ENCODE measurements around the gene MTERF2. TPM values are rescaled to one million over a fixed set of nuclear protein-coding genes. Genes with fewer than 3 reads are reported as not detected.

MTERF2 gene
- total RNA-seq, 1 experiment from 2014 or later = 5.0 TPM

DNA sequence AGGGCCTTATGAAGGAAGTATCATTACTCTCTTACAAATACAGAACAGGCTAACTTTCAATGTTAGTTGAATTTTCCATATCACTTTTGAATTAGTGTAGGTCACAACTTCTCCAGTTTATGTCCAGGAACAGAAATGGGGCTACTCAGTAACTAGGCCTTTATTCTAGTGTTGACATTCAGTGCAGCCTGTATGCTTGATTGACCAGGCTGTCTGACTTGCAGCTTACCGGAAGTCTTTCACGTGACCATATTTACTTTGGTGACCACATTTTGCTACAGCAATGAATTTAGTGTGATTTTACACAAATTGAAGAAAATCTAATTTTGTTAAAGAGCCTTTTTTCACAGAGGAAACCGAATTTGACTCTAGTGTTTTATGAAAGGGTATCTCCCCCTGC is 12.4 kb downstream of the MTERF2 start:
- no peak overlapping the region for H3K27ac ChIP-seq (ENCODE audit: insufficient read length, low read depth, low read length)
- H4K8ac ChIP-seq (replicated peaks; ENCODE audit: insufficient read length, low read depth, low read length) = no peak overlapping the region
- H3K9ac ChIP-seq (ENCODE audit: extremely low read depth, insufficient read length, low read length) = no peak overlapping the region
- H2AFZ ChIP-seq (ENCODE audit: low read length) = no peak overlapping the region
- TF ChIP-seq CTCF (conservative IDR thresholded peaks at IDR 0.05) = no peak
- Mint-ChIP-seq H3K36me3 (ENCODE audit: insufficient read depth in 1 of 3, low read depth in 3 of 3) (peaks cover 2 to 9% (median 6%) of the 10 kb centered on the region in 3 experiments; a peak in 6 of 7 replicates), H3K9me3 (no peaks in the 10 kb centered on the region), H3K27me3 (ENCODE audit: low read depth) (no peaks in the 10 kb centered on the region), H3K4me3 (no peak overlapping the region), H3K4me1 (no peaks in the 10 kb centered on the region), H3K27ac (no peak overlapping the region)
- H3K4ac ChIP-seq (ENCODE audit: low read depth, low read length) = no peak overlapping the region
- no peak overlapping the region for H2BK120ac ChIP-seq (ENCODE audit: low read depth, low read length, poor library complexity, severe bottlenecking)
- H3K14ac ChIP-seq (ENCODE audit: insufficient read depth, low read length) = no peak overlapping the region
- no peak overlapping the region for H3K56ac ChIP-seq (ENCODE audit: insufficient read length, low read depth, low read length)
- H3K23me2 ChIP-seq (ENCODE audit: insufficient read length, low read depth, low read length, poor library complexity, severe bottlenecking) = no peaks in the 10 kb centered on the region
- no peaks in the 10 kb centered on the region for H3K79me1 ChIP-seq (ENCODE audit: insufficient read depth, low read depth, low read length, poor library complexity, severe bottlenecking)
- no peak overlapping the region for H2BK12ac ChIP-seq (ENCODE audit: insufficient read length, low read depth, low read length)
- no peak overlapping the region for H3T11ph ChIP-seq (ENCODE audit: low read length)
- no peak overlapping the region for H2BK20ac ChIP-seq (ENCODE audit: low read depth, low read length, poor library complexity, severe bottlenecking)
- no peak overlapping the region for H2AK5ac ChIP-seq (ENCODE audit: insufficient read length, low read length)
- WGBS (ENCODE audit: extremely low coverage, insufficient read length, low lambda C conversion rate) = no CpG with 5 or more reads among the region's 3 CpGs
- H4K5ac ChIP-seq (ENCODE audit: insufficient read length, low read depth, low read length) = no peak overlapping the region
- H3K27me3 ChIP-seq (ENCODE audit: insufficient read depth, low read length) = no peaks in the 10 kb centered on the region
- H3K4me1 ChIP-seq (ENCODE audit: insufficient read depth, low read length) = no peaks in the 10 kb centered on the region
- 0 out of 2 replicates have a peak, but pooled peaks cover 2% of the 10 kb centered on the region for H3K79me2 ChIP-seq (ENCODE audit: insufficient read depth, low read length)
- no peak for DNase-seq
- no peak overlapping the region for H3K18ac ChIP-seq (ENCODE audit: insufficient read length, low read depth, low read length)
- H2BK5ac ChIP-seq (ENCODE audit: insufficient read length, low read length) = no peak overlapping the region
- no peak overlapping the region for H2BK15ac ChIP-seq (ENCODE audit: low read depth, low read length)
- H3K4me2 ChIP-seq (ENCODE audit: insufficient read depth, insufficient read length, low read length) = no peak overlapping the region
- H3K9me3 ChIP-seq (ENCODE audit: control insufficient read depth, low read depth, low read length) = no peaks in the 10 kb centered on the region
- no peak overlapping the region for H4K91ac ChIP-seq (ENCODE audit: insufficient read length, low read depth, low read length)
- no peak overlapping the region for H3K23ac ChIP-seq (ENCODE audit: insufficient read length, low read depth, low read length)
- no peaks in the 10 kb centered on the region for H4K20me1 ChIP-seq (ENCODE audit: control insufficient read depth, insufficient read depth, insufficient read length)

All from H9 (cell line).